H9 (cell line): ENCODE data around the gene BPTF. TPM values are rescaled to one million over a fixed set of nuclear protein-coding genes. Genes with fewer than 3 reads are reported as not detected.

ENCODE experiments used
- DNase-seq: peaks from one replicate; pipeline ENCODE4 v3.0.0-alpha.2; 2017
- H2AFZ ChIP-seq: one replicate; pipeline ENCODE4 v1.6.1; 2013; ENCODE audit warnings: mild to moderate bottlenecking, low read length, control low read depth, moderate library complexity
- H2AK5ac ChIP-seq: 2 replicates; pipeline ENCODE4 v1.6.1; 2013; ENCODE audit warnings: low read length, control low read depth, mixed read lengths; ENCODE audit not compliant: insufficient read length
- H2BK120ac ChIP-seq: one replicate; pipeline ENCODE4 v1.6.1; 2013; ENCODE audit warnings: low read depth, mild to moderate bottlenecking, low read length, control low read depth, inconsistent platforms; ENCODE audit not compliant: poor library complexity, severe bottlenecking
- H2BK12ac ChIP-seq: 2 replicates; pipeline ENCODE4 v1.6.1; 2013; ENCODE audit warnings: low read length, control low read depth, mixed read lengths, low read depth; ENCODE audit not compliant: insufficient read length
- H2BK15ac ChIP-seq: 2 replicates; pipeline ENCODE4 v1.6.1; 2013; ENCODE audit warnings: low read depth, low read length, control low read depth
- H2BK20ac ChIP-seq: one replicate; pipeline ENCODE4 v1.6.1; 2013; ENCODE audit warnings: low read depth, mild to moderate bottlenecking, low read length, control low read depth, inconsistent platforms; ENCODE audit not compliant: poor library complexity, severe bottlenecking
- H2BK5ac ChIP-seq: 2 replicates; pipeline ENCODE4 v1.6.1; 2013; ENCODE audit warnings: low read length, control low read depth, mixed read lengths; ENCODE audit not compliant: insufficient read length
- H3K14ac ChIP-seq: 2 replicates; pipeline ENCODE4 v1.6.1; 2013; ENCODE audit warnings: low read length, control low read depth; ENCODE audit not compliant: insufficient read depth
- H3K18ac ChIP-seq: 2 replicates; pipeline ENCODE4 v1.6.1; 2013; ENCODE audit warnings: low read depth, mild to moderate bottlenecking, mixed read lengths, low read length, control low read depth; ENCODE audit not compliant: insufficient read length
- H3K23ac ChIP-seq: 2 replicates; pipeline ENCODE4 v1.6.1; 2013; ENCODE audit warnings: low read length, control low read depth, mixed read lengths, low read depth; ENCODE audit not compliant: insufficient read length
- H3K23me2 ChIP-seq: 2 replicates; pipeline ENCODE4 v1.6.1; 2013; ENCODE audit warnings: low read depth, mild to moderate bottlenecking, mixed read lengths, low read length, control low read depth; ENCODE audit not compliant: insufficient read length, poor library complexity, severe bottlenecking
- H3K27ac ChIP-seq: 2 replicates; pipeline ENCODE4 v1.5.1; 2013; ENCODE audit warnings: low read length, control low read depth, mixed read lengths, low read depth; ENCODE audit not compliant: insufficient read length
- H3K27me3 ChIP-seq: 2 replicates; pipeline ENCODE4 v1.6.1; 2013; ENCODE audit warnings: low read length, control low read depth, inconsistent platforms; ENCODE audit not compliant: insufficient read depth
- H3K4ac ChIP-seq: 2 replicates; pipeline ENCODE4 v1.6.1; 2013; ENCODE audit warnings: low read depth, mild to moderate bottlenecking, control low read depth, inconsistent platforms, low read length, moderate library complexity
- H3K4me1 ChIP-seq: 2 replicates; pipeline ENCODE4 v1.6.1; 2013; ENCODE audit warnings: low read length, control low read depth, inconsistent platforms; ENCODE audit not compliant: insufficient read depth
- H3K4me2 ChIP-seq: 2 replicates; pipeline ENCODE4 v1.6.1; 2013; ENCODE audit warnings: low read length, control low read depth, mixed read lengths; ENCODE audit not compliant: insufficient read length, insufficient read depth
- H3K56ac ChIP-seq: 2 replicates; pipeline ENCODE4 v1.6.1; 2013; ENCODE audit warnings: low read depth, mild to moderate bottlenecking, mixed read lengths, low read length, control low read depth; ENCODE audit not compliant: insufficient read length
- H3K79me1 ChIP-seq: 2 replicates; pipeline ENCODE4 v1.6.1; 2013; ENCODE audit warnings: low read depth, mild to moderate bottlenecking, moderate library complexity, low read length, control low read depth, inconsistent platforms; ENCODE audit not compliant: insufficient read depth, poor library complexity, severe bottlenecking
- H3K79me2 ChIP-seq: 2 replicates; pipeline ENCODE4 v1.6.1; 2013; ENCODE audit warnings: low read length, control low read depth, inconsistent platforms; ENCODE audit not compliant: insufficient read depth
- H3K9ac ChIP-seq: 2 replicates; pipeline ENCODE4 v1.6.1; 2013; ENCODE audit warnings: low read length, control low read depth, mixed read lengths; ENCODE audit not compliant: insufficient read length; ENCODE audit errors: extremely low read depth
- H3K9me3 ChIP-seq: one replicate; pipeline ENCODE4 v1.6.1; 2013; ENCODE audit warnings: low read depth, low read length, inconsistent platforms; ENCODE audit not compliant: control insufficient read depth
- H3T11ph ChIP-seq: one replicate; pipeline ENCODE4 v1.6.1; 2013; ENCODE audit warnings: mild to moderate bottlenecking, low read length, control low read depth, inconsistent platforms
- H4K20me1 ChIP-seq: one replicate; pipeline ENCODE4 v1.6.1; 2013; ENCODE audit not compliant: control insufficient read depth, insufficient read length, insufficient read depth
- H4K5ac ChIP-seq: 2 replicates; pipeline ENCODE4 v1.6.1; 2013; ENCODE audit warnings: low read depth, mild to moderate bottlenecking, mixed read lengths, low read length, control low read depth; ENCODE audit not compliant: insufficient read length
- H4K8ac ChIP-seq: replicated peaks from 2 replicates; pipeline ENCODE4 v1.6.1; 2013; ENCODE audit warnings: low read length, control low read depth, mixed read lengths, low read depth; ENCODE audit not compliant: insufficient read length
- H4K91ac ChIP-seq: 2 replicates; pipeline ENCODE4 v1.6.1; 2013; ENCODE audit warnings: low read depth, mild to moderate bottlenecking, moderate library complexity, mixed read lengths, low read length, control low read depth; ENCODE audit not compliant: insufficient read length
- H3K27ac Mint-ChIP-seq, 3 experiments: 2 replicates in 2 of 3; 3 replicates in 1 of 3; pipeline ENCODE4 v1.8.0; 2020 to 2021; ENCODE audit warnings: mixed read lengths in 3 of 3, mild to moderate bottlenecking in 1 of 3, moderate library complexity in 1 of 3
- H3K27me3 Mint-ChIP-seq: 2 replicates; pipeline ENCODE4 v1.8.0; 2021; ENCODE audit warnings: low read depth, mild to moderate bottlenecking, moderate library complexity, mixed read lengths
- H3K36me3 Mint-ChIP-seq, 3 experiments: 2 replicates in 2 of 3; 3 replicates in 1 of 3; pipeline ENCODE4 v1.8.0; 2020 to 2021; ENCODE audit warnings: low read depth in 3 of 3, mixed read lengths in 3 of 3; ENCODE audit not compliant: insufficient read depth in 1 of 3
- H3K4me1 Mint-ChIP-seq, 2 experiments: 2 replicates each; pipeline ENCODE4 v1.8.0; 2020; ENCODE audit warnings: mixed read lengths in 2 of 2
- H3K4me3 Mint-ChIP-seq, 2 experiments: 2 replicates in 1 of 2; 3 replicates in 1 of 2; pipeline ENCODE4 v1.8.0; 2020 to 2021; ENCODE audit warnings: mild to moderate bottlenecking in 2 of 2, mixed read lengths in 2 of 2, moderate library complexity in 1 of 2
- H3K9me3 Mint-ChIP-seq, 2 experiments: 2 replicates in 1 of 2; 3 replicates in 1 of 2; pipeline ENCODE4 v1.8.0; 2020; ENCODE audit warnings: mild to moderate bottlenecking in 2 of 2, mixed read lengths in 2 of 2, moderate library complexity in 1 of 2
- WGBS: extraction: QIAGEN DNeasy Blood & Tissue Kit; methylation state at CpG from one replicate; pipeline ENCODE4 v1.1.7; 2013; ENCODE audit warnings: missing lambda C conversion rate, low lambda C conversion rate, mixed read lengths; ENCODE audit not compliant: insufficient read length; ENCODE audit errors: extremely low coverage; 5-methylcytosine and 5-hydroxymethylcytosine counted together
- total RNA-seq: library from RNA; stranded (reverse); gene quantifications from 2 replicates; pipeline ENCODE4 v1.2.1, GENCODE V29; 2021
- TF ChIP-seq, protein P1 (sequence below): fragments of 200-600 bp; sonication (generic); conservative IDR thresholded peaks from 3 replicates; pipeline ENCODE4 v1.8.0; 2021; ENCODE audit warnings: antibody characterized with exemption, mild to moderate bottlenecking

BPTF gene
- total RNA-seq, 1 experiment from 2014 or later = 203 TPM

DNA sequence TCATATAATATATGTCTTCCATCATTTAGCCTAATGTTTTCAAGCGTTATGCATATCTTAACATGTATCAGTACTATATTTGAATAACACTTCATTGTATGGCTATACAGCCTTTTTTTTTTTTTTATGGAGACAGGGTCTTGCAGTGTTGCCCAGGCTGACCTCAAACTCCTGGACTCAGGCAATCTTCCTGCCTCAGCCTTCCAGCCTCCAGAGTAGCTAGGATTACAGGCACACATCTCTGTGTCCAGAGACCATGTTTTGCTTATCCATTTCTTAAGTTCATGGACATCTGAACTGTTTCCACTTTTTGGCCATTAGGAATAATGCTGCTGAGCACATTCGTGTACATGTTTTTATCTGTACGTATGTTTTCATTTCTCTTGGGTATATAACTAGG lies 7.8 kb downstream of the BPTF start:
- H2BK120ac ChIP-seq = no peak overlapping the region
- H3K9ac ChIP-seq = no peak overlapping the region
- H4K5ac ChIP-seq = no peak overlapping the region
- no peak overlapping the region for H3K23ac ChIP-seq
- no peak overlapping the region for H3K14ac ChIP-seq
- no peak overlapping the region for H3K4ac ChIP-seq
- H2BK15ac ChIP-seq = no peak overlapping the region
- H4K20me1 ChIP-seq = peaks cover 3% of the 10 kb centered on the region
- no peak overlapping the region for H4K8ac ChIP-seq
- H2BK20ac ChIP-seq = no peak overlapping the region
- Mint-ChIP-seq H3K9me3 (no peaks in the 10 kb centered on the region), H3K27ac (no peak overlapping the region), H3K36me3 (peaks cover 0 to 21% (median 4%) of the 10 kb centered on the region in 3 experiments; a peak in 6 of 7 replicates), H3K27me3 (no peaks in the 10 kb centered on the region), H3K4me3 (no peak overlapping the region), H3K4me1 (peaks cover 41 to 47% of the 10 kb centered on the region in 2 experiments)
- TF ChIP-seq, protein P1, sequence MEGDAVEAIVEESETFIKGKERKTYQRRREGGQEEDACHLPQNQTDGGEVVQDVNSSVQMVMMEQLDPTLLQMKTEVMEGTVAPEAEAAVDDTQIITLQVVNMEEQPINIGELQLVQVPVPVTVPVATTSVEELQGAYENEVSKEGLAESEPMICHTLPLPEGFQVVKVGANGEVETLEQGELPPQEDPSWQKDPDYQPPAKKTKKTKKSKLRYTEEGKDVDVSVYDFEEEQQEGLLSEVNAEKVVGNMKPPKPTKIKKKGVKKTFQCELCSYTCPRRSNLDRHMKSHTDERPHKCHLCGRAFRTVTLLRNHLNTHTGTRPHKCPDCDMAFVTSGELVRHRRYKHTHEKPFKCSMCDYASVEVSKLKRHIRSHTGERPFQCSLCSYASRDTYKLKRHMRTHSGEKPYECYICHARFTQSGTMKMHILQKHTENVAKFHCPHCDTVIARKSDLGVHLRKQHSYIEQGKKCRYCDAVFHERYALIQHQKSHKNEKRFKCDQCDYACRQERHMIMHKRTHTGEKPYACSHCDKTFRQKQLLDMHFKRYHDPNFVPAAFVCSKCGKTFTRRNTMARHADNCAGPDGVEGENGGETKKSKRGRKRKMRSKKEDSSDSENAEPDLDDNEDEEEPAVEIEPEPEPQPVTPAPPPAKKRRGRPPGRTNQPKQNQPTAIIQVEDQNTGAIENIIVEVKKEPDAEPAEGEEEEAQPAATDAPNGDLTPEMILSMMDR = no peak
- no peak overlapping the region for H2BK5ac ChIP-seq
- no peak overlapping the region for H3K56ac ChIP-seq
- no peak overlapping the region for H2AFZ ChIP-seq
- H3K79me1 ChIP-seq = no peaks in the 10 kb centered on the region
- peaks cover 71% of the 10 kb centered on the region; the same call in 1 of the 2 replicates for H3K79me2 ChIP-seq
- no peak overlapping the region for H3T11ph ChIP-seq
- H3K18ac ChIP-seq = no peak overlapping the region
- no peak overlapping the region for H2AK5ac ChIP-seq
- no peak for DNase-seq
- no peak overlapping the region for H3K4me2 ChIP-seq
- no peak overlapping the region for H3K27ac ChIP-seq
- H2BK12ac ChIP-seq = no peak overlapping the region
- WGBS = no CpG with 5 or more reads among the region's 3 CpGs
- H3K9me3 ChIP-seq = no peaks in the 10 kb centered on the region
- no peaks in the 10 kb centered on the region; the same call in 1 of the 2 replicates for H3K4me1 ChIP-seq
- H3K23me2 ChIP-seq = no peaks in the 10 kb centered on the region
- H4K91ac ChIP-seq = no peak overlapping the region
- H3K27me3 ChIP-seq = no peaks in the 10 kb centered on the region
